ENCODE measurements around the gene TSPAN10. TPM values are rescaled to one million over a fixed set of nuclear protein-coding genes. Genes with fewer than 3 reads are reported as not detected.

TSPAN10 gene
- total and polyA plus RNA-seq, 5 donors: 0.24 to 0.31 (median 0.27) TPM; not detected in 2

GRCh38 chr17:81680150-81680549 is 43.2 kb downstream of the TSPAN10 start:
- Histone ChIP-seq H3K27me3 (ENCODE audit: control insufficient read depth, insufficient read depth) (no peaks in the 10 kb centered on the region), H3K9me3 (ENCODE audit: control insufficient read depth, low read length) (no peaks in the 10 kb centered on the region), H3K4me1 (ENCODE audit: control insufficient read depth, insufficient read depth, low read length) (peaks cover 5% of the 10 kb centered on the region), H3K4me3 (ENCODE audit: low read length) (no peak overlapping the region), H3K27ac (ENCODE audit: low read length) (peak overlapping the region; percentile 37)
- intact Hi-C loops (cut with DNase I): no loop called here
- WGBS: 69% methylated on average over 11 of the region's 11 CpGs
- ATAC-seq (no peak), DNase-seq (no peak)

GRCh38 chr17:81681672-81682071 is 44.7 kb downstream of the TSPAN10 start:
- Histone ChIP-seq H3K27ac (ENCODE audit: low read length) (no peak overlapping the region), H3K4me1 (ENCODE audit: control insufficient read depth, insufficient read depth, low read length) (peaks cover 6% of the 10 kb centered on the region), H3K27me3 (ENCODE audit: control insufficient read depth, insufficient read depth) (no peaks in the 10 kb centered on the region), H3K9me3 (ENCODE audit: control insufficient read depth, low read length) (no peaks in the 10 kb centered on the region), H3K4me3 (ENCODE audit: low read length) (no peak overlapping the region)
- DNase-seq (no peak), ATAC-seq (no peak)
- intact Hi-C loops (cut with DNase I): no loop called here
- whole genome bisulfite sequencing: 66% methylated on average over 17 of the region's 17 CpGs

- WGBS: 32% methylated on average over 19 of the region's 19 CpGs
- Histone ChIP-seq H3K27ac (ENCODE audit: low read length) (no peak overlapping the region), H3K27me3 (ENCODE audit: control insufficient read depth, insufficient read depth) (no peaks in the 10 kb centered on the region), H3K4me3 (ENCODE audit: low read length) (peak overlapping the region; percentile 71), H3K4me1 (ENCODE audit: control insufficient read depth, insufficient read depth, low read length) (peaks cover 6% of the 10 kb centered on the region), H3K9me3 (ENCODE audit: control insufficient read depth, low read length) (no peaks in the 10 kb centered on the region)
- DNase-seq: peak in 1 of 3 donors; percentile 30
- intact Hi-C loops (cut with DNase I): no loop called here
- ATAC-seq: no peak
These were observed 45.7 kb downstream of the TSPAN10 start for GRCh38 chr17:81682565-81683207.

- H3K4me1 ChIP-seq (ENCODE audit: control insufficient read depth, insufficient read depth, low read length): peaks cover 6% of the 10 kb centered on the region
These were observed 46.2 kb downstream of the TSPAN10 start for GRCh38 chr17:81683208-81683583.

GRCh38 chr17:81683584-81684441 is 46.8 kb downstream of the TSPAN10 start, which contains the start of the genes ARL16 and HGS:
ARL16 (minus strand) TSS chr17:81683797; CDS start chr17:81683753, 44 bp downstream.
HGS (plus strand) TSS chr17:81684011; CDS start chr17:81684067, 56 bp downstream.
- peak; percentile 98 to 99 (median 99) for DNase-seq
- Histone ChIP-seq H3K27me3 (ENCODE audit: control insufficient read depth, insufficient read depth) (no peaks in the 10 kb centered on the region), H3K9me3 (ENCODE audit: control insufficient read depth, low read length) (no peaks in the 10 kb centered on the region), H3K4me1 (ENCODE audit: control insufficient read depth, insufficient read depth, low read length) (peaks cover 6% of the 10 kb centered on the region), H3K4me3 (ENCODE audit: low read length) (peak within 1 kb of the TSS; percentile 97), H3K27ac (ENCODE audit: low read length) (peak within 1 kb of the TSS; percentile 34)
- intact Hi-C loops (cut with DNase I): no loop called here
- ATAC-seq: peak; percentile 98
- under 1% methylated on average over 112 of the region's 112 CpGs for WGBS

More at GRCh38 chr17:81683208-81683583, 46.2 kb downstream of the TSPAN10 start:
- H3K9me3 ChIP-seq (ENCODE audit: control insufficient read depth, low read length): no peaks in the 10 kb centered on the region
- WGBS: under 1% methylated on average over 37 of the region's 37 CpGs
- peak in 1 of 2 donors; percentile 45 for ATAC-seq
- H3K27ac ChIP-seq (ENCODE audit: low read length): peak overlapping the region; percentile 34
- H3K4me3 ChIP-seq (ENCODE audit: low read length): peak overlapping the region; percentile 71
- H3K27me3 ChIP-seq (ENCODE audit: control insufficient read depth, insufficient read depth): no peaks in the 10 kb centered on the region
- no peak for DNase-seq
- intact Hi-C loops (cut with DNase I): no loop called here

- ATAC-seq (peak in 1 of 2 donors; percentile 13), DNase-seq (no peak)
- Histone ChIP-seq H3K27ac (ENCODE audit: low read length) (no peak overlapping the region), H3K4me3 (ENCODE audit: low read length) (peak overlapping the region; percentile 97), H3K9me3 (ENCODE audit: control insufficient read depth, low read length) (no peaks in the 10 kb centered on the region), H3K27me3 (ENCODE audit: control insufficient read depth, insufficient read depth) (no peaks in the 10 kb centered on the region), H3K4me1 (ENCODE audit: control insufficient read depth, insufficient read depth, low read length) (peaks cover 6% of the 10 kb centered on the region)
- 5% methylated on average over 16 of the region's 16 CpGs for WGBS
- intact Hi-C loops (cut with DNase I): no loop called here
These were observed 47.5 kb downstream of the TSPAN10 start for GRCh38 chr17:81684442-81684911.

GRCh38 chr17:81685108-81685507 is 48.1 kb downstream of the TSPAN10 start:
- H3K27me3 ChIP-seq (ENCODE audit: control insufficient read depth, insufficient read depth): no peaks in the 10 kb centered on the region
- H3K4me1 ChIP-seq (ENCODE audit: control insufficient read depth, insufficient read depth, low read length): peaks cover 6% of the 10 kb centered on the region
- 78% methylated on average over 12 of the region's 12 CpGs for WGBS
- H3K9me3 ChIP-seq (ENCODE audit: control insufficient read depth, low read length): no peaks in the 10 kb centered on the region
- ATAC-seq (no peak), DNase-seq (no peak)
- intact Hi-C loops (cut with DNase I): no loop called here
- H3K4me3 ChIP-seq (ENCODE audit: low read length): peak overlapping the region; percentile 97
- H3K27ac ChIP-seq (ENCODE audit: low read length): no peak overlapping the region

- ATAC-seq: no peak
- peaks cover 6% of the 10 kb centered on the region for H3K4me1 ChIP-seq (ENCODE audit: control insufficient read depth, insufficient read depth, low read length)
- no peaks in the 10 kb centered on the region for H3K27me3 ChIP-seq (ENCODE audit: control insufficient read depth, insufficient read depth)
- 92% methylated on average over 20 of the region's 20 CpGs for WGBS
- no peaks in the 10 kb centered on the region for H3K9me3 ChIP-seq (ENCODE audit: control insufficient read depth, low read length)
- intact Hi-C loops (cut with DNase I): no loop called here
- H3K27ac ChIP-seq (ENCODE audit: low read length): no peak overlapping the region
- no peak overlapping the region for H3K4me3 ChIP-seq (ENCODE audit: low read length)
- no peak for DNase-seq
These were observed 49.6 kb downstream of the TSPAN10 start for GRCh38 chr17:81686614-81687013.

GRCh38 chr17:81687770-81688541 is 51.0 kb downstream of the TSPAN10 start:
- Histone ChIP-seq H3K27ac (ENCODE audit: low read length) (no peak overlapping the region), H3K4me3 (ENCODE audit: low read length) (no peak overlapping the region), H3K9me3 (ENCODE audit: control insufficient read depth, low read length) (no peaks in the 10 kb centered on the region), H3K4me1 (ENCODE audit: control insufficient read depth, insufficient read depth, low read length) (peaks cover 6% of the 10 kb centered on the region), H3K27me3 (ENCODE audit: control insufficient read depth, insufficient read depth) (no peaks in the 10 kb centered on the region)
- ATAC-seq (no peak), DNase-seq (no peak)
- intact Hi-C loops (cut with DNase I): no loop called here
- 92% methylated on average over 41 of the region's 41 CpGs for WGBS

- Histone ChIP-seq H3K4me3 (ENCODE audit: low read length) (no peak overlapping the region), H3K27ac (ENCODE audit: low read length) (no peak overlapping the region), H3K4me1 (ENCODE audit: control insufficient read depth, insufficient read depth, low read length) (peaks cover 6% of the 10 kb centered on the region), H3K9me3 (ENCODE audit: control insufficient read depth, low read length) (no peaks in the 10 kb centered on the region), H3K27me3 (ENCODE audit: control insufficient read depth, insufficient read depth) (no peaks in the 10 kb centered on the region)
- intact Hi-C loops (cut with DNase I): no loop called here
- ATAC-seq (no peak), DNase-seq (no peak)
- 90% methylated on average over 14 of the region's 14 CpGs for WGBS
These were observed 51.6 kb downstream of the TSPAN10 start for GRCh38 chr17:81688616-81689015.

Data from right cardiac atrium (tissue), 5 donors.